ENCODE results near the gene LGR4.

Gene LGR4

DNA sequence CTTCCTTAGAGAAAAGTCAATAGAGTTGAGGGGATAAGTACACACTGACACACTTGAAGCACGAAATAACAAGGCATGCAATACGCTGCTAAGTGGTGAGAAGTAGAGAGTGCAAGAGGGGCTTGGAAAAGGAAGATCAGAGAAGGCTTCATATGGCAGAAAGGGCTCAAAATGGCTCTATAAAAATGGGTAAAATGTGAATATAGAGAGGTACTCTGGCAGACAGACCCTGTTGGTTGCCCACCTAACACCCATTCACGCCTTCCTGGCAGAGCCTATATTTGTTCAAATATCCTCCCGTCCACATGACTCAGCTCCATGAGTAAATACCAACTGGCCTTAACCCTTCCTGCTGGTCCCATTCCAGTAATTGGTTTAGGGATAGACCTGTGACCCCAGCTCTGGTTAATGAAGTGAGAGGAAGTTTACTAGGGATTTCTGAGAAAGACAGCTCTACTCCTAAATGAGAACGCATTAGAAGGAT, 70.7 kb downstream of the LGR4 start:
- DNase-seq, result peak; percentile 63

- DNase-seq, result no peak
These were observed 71.2 kb downstream of the LGR4 start for GRCh38 chr11:27401280-27401832.

GRCh38 chr11:27398400-27398770, 74.2 kb downstream of the LGR4 start:
- DNase-seq, result no peak

DNA sequence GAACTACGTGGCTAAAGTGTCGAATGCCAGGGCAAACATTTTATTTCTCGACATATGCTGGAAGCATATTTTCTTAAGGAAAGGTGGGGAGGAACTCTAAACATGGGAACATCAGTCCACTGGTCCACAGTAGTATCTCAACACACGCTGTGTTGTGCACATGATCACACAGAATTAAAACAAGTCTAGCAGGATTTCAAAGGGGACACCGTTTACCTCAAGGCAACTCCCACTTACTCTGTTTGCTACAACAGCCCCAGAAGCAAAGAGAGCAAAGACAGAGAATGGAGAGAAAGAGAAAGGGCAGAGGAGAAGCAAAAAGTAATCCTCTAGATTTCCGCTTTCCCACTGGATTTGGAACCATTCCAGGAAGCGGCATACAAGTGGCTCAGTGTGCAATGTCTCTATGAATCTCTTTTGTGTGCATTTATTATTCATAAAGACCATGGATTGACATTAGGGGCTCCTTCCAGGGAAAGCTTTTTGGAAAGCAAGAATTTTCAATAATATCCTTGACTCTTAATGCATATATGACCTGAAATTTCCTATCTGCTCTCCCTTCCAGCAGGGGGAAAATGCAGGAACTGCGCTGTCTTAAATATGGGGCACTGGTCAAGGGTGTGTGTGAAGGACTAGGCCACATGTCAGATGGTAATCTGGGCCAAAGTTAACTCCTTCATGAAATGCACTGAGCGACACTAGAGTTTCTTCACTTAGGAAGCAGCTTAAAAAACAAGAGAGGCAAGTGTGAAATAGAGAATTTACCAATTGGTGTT, 74.8 kb downstream of the LGR4 start:
- DNase-seq, result no peak

DNA sequence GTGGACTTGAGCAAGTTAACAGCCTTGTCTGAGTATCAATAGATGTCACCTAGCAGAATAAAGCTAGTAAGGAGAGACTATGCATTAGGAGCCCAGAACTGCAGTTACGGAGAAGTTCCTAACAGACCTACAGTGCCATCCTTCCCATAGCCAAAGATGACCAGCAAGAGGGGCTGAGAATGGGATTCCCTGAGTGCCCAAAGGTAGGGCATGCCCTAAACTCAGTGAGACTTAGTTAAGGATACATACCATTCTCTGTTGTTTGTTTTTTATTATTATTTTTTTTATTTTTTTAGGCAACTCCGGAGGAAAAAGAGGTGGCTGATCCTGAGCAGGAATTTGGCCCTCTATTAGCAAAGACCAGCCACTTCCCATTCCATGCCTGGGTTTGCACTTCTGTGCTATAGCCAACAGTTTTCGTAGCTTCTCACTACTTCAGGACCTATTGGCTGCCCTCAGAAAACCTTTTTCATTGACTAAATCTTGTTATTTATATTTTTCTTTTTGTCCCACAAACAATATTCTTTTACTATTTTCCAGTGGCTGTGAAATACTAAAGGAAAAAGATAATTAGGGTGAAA, 76.2 kb downstream of the LGR4 start:
- DNase-seq, result no peak

GRCh38 chr11:27395556-27396258, 76.9 kb downstream of the LGR4 start:
- DNase-seq, result peak; percentile 47

GRCh38 chr11:27394781-27395228, 77.8 kb downstream of the LGR4 start:
- DNase-seq, result peak; percentile 25

DNA sequence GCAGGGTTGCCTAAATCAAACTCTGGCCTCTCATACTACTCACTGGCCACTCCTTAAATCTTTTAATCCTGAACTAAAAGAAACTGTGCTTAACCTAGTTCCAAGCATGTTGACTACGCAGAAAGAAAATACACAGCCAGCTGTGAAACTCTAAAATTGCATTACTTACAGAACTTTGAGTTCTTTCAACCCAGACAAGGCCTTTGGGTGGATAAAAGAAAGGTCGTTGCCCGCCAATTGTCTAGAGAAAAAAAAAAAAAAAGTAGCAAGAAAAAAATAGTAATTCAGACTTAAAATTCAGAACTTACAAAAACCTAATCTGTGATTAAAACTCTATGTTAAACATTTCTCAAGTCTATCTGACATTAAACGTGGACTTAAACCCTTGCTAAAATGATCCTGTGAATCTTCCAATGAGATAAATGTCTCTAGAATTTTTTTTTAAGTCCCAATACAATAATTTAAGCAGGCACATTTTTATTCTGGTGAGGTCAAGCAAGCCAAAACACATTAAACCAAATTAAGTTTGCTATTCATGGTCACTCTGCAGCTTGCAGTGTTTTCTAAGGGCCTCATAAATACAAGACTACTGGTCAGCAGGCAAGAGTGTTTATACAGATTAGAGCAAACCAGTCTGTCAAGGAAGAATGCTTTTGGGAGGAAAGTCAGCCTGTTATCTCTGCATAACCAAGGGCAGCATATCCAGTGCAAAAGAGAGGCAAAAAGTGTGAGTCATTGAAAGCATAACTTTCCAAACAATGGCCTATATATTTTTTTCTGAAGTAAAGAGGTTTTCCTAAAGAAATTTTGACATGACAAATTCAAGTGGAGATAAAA, 80.1 kb downstream of the LGR4 start:
- no peak for DNase-seq

DNA sequence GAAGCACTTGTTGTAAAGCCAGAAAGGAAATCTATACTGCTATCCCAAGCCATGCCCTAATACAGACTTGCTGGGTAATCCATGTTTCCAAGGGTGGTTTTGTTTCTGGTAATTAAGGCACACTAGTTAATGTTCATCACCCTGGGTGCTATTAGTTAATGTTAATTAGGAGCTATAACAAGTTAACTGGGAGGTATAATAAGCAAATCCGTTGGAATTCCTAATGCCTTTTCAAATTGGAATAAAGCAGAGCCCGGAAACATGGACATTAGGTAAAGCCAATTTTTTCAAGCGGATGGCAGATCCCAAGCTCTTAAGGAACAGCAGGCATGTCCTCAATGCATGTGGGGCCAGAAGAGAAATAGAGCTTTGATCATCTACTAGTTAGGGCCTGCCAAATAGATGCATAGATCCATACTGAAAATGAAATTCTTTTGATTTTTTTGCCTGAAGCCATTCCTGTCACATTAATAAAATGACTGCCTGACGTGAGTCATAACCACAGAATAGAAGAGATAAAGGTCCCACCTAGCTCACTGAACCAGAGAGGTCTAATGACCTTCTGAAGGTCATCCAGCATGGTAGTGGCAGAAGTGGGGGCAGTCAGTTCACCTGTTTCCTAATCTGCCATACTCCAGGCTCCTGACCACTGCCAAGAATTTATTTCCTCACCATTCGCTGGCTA, 81.1 kb downstream of the LGR4 start:
- DNase-seq, result no peak

- no peak for DNase-seq
These were observed 82.0 kb downstream of the LGR4 start for GRCh38 chr11:27390318-27391295.

GRCh38 chr11:27388869-27389268, 83.7 kb downstream of the LGR4 start:
- peak; percentile 36 for DNase-seq

DNA sequence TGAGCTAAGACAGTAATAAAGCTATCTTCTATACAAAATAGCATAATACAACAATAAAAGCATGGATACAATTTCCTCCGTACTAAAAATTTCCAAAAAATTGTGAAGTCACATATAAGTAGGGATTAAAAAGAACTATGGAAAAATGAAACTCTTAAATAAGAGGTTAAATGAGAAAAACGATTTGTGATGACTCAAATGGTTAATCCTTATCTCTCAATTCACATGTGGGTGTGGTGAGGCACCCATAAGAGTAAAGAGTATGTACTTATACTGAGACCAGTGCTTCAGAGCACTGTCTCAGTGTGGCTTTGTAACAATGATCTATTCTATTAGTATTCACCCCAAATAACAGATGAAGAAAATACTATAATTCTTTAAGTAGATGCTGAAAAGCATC, 84.6 kb downstream of the LGR4 start:
- DNase-seq, result no peak

GRCh38 chr11:27387362-27387761, 85.2 kb downstream of the LGR4 start:
- DNase-seq, result no peak

DNA sequence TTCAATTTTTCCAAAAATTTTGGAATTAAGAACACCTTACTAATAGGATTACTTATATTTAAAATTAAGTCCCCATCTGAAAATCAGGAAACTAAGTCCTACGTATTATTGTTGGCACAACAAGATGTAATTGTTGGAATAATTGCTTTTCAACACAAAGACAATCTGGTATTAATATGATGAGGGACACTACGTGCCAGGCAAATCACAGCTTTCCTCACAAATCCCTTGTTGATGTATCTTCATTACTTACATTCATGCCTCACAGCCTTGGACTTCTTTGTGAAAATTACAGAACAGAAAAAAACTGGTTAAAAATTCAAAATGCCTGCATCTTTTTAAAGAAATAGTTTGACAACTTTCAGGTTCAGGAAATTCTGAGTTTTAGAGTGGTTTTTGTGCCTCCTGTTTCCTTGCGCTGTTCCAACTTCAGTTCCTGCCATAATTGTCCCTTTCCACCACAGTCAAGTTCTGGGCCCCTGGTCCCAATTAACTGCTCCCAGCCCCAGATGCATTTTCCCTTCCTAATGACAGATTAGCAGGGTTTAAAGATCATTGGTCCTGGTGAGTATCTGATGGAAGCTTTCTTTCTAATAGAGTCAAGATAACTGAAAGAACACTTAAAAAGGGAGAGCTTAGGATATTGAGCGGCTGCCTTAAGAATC, 86.3 kb downstream of the LGR4 start:
- DNase-seq, result no peak

- DNase-seq, result no peak
These were observed 87.3 kb downstream of the LGR4 start for GRCh38 chr11:27385245-27385644.

DNA sequence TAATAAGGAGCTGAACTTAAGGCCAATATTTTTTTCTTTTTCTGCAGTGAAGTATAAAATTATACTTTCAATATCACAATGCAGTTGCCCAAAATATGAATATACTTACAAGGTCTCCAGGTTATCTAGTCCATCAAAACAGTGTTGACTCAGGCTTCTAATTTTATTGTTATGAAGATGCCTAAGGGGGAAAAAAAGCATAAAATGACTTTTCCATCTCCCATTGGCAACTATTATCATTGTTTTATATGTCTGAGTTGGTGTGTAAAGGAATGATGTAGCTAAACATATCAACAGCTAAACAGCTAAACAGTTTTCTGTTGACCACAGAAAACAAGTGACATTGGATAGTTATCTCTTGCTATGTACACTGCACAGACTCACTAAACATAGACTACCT, 88.4 kb downstream of the LGR4 start:
- no peak for DNase-seq

GRCh38 chr11:27383645-27384044, 88.9 kb downstream of the LGR4 start:
- no peak for DNase-seq

- no peak for DNase-seq
These were observed 91.3 kb downstream of the LGR4 start for GRCh38 chr11:27381238-27381666.

GRCh38 chr11:27380771-27381170, 91.8 kb downstream of the LGR4 start:
- no peak for DNase-seq

DNA sequence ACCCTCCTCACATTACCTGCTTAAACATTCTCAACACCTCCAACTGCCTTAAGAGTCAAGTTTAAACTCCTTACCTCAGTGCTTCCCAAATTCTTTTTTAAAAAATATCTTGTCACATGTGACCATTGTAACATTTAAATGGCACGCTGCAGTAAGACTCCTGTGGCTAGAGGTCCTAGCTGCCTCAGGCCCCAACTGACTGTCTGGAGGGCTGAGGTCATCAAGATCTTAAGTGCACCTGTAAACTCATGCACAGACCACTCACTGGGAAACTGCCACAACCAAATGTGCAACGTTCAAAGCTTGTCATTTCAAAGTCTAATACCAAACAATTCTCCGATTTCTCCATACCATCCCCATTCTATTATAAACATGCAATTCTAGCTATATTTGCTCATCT, 93.1 kb downstream of the LGR4 start:
- no peak for DNase-seq

Measured in DMS79 treated with DMSO at 0.1 percent for 48 hours (cell line).